H1 (cell line): ENCODE measurements around the gene CTNNBL1. TPM values are rescaled to one million over a fixed set of nuclear protein-coding genes. Genes with fewer than 3 reads are reported as not detected.
A peak's percentile ranks its signal among the peaks of the same experiment; 100 is the strongest.

Experiments
- CTCF ChIP-seq, 3 experiments: IDR thresholded peaks; 1 replicate in 2 of 3; 2 replicates in 1 of 3; pipeline versions ENCODE4 v1.5.1 to v1.6.1; 2011; ENCODE audit warnings: low read length in 3 of 3, mild to moderate bottlenecking in 3 of 3, inconsistent platforms in 2 of 3, low read depth in 1 of 3, moderate library complexity in 1 of 3; ENCODE audit not compliant: insufficient read depth in 1 of 3; ENCODE audit errors: control extremely low read depth in 1 of 3
- polyA plus RNA-seq, 7 experiments: library from polyadenylated mRNA; depleted of rRNA in 3 of 7; stranded (reverse) in 5 of 7; unstranded in 2 of 7; fragments of >200 nt in 5 of 7; fragments of 200-250 nt in 2 of 7; gene quantifications; 1 replicate in 5 of 7; 2 replicates in 1 of 7; 4 replicates in 1 of 7; pipeline versions ENCODE4 v1.2.1 to v1.2.3, GENCODE V29; 2011 to 2013; ENCODE audit warnings: missing spikeins in 2 of 7, mixed read lengths in 2 of 7
- total RNA-seq: library from RNA; stranded (reverse); fragmentation: NEBNext Ultra II Directional; extraction: Animal tissue kit (Norgen Biotek cat#: 25700); gene quantifications from 2 replicates; pipeline ENCODE4 v1.2.1, GENCODE V29; 2021

Gene CTNNBL1
- total and polyA plus RNA-seq, 2 of the 8 experiments (the other 6 are each of a cell fraction or from before 2014, with no cell fraction given): 19.6 to 81.6 TPM

DNA sequence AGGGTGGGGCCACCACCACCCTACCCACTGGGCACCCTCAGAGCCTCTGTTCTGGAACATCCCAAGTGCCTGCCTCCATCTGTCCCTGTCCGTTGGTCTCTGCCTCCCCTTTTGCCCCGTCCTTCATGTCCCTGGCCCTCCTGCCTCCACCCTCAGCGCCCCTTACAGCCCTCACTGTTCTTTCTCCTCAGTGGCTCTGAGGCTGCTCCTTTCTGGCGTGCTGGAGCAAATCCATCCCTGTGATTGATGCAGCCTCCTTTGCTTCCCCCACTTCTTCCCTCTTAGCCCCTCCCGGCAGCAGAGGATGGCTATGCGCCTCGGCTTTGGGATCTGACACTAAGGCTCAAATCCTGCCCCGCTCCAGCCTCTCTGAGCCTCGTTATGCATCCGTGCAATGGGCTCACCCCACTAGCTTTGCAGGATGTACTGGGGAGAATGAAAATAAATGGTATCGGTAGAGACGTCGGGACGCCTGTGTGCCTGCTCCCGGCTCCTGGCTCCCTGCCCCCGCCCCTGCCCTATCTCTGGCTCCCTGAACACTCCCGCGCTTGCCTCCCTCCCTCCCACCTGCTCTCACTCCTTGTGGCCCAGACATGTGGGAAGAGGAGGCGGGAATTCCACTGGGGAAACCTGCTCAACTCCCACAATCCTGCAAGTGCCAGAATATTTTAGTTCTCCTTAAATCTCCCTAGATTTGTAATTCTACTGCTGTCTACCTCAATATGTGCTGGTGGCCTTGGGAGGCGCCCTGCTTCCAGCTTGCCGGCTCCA is 222.2 kb downstream of the CTNNBL1 start (continued):
- TF ChIP-seq CTCF (IDR thresholded peaks at IDR 0.05; ENCODE audit: control extremely low read depth in 1 of 3, insufficient read depth in 1 of 3, low read depth in 1 of 3, low read length in 3 of 3): peak; percentile 38 to 55 (median 52)
- TF ChIP-seq, all 59 proteins: peak for 10
